NCI-H2227 (cell line): ENCODE measurements around the gene RANGAP1.
"Not testable (repeated sequence)": the region's sequence is repeated elsewhere in the genome, so short reads cannot be mapped to it uniquely, and the experiment has no call there.

ENCODE experiments used
- DNase-seq: peaks from one replicate; lab custom pipeline; 2025; ENCODE audit not compliant: unreplicated experiment; lab: John Stamatoyannopoulos, UW

Gene RANGAP1

DNA sequence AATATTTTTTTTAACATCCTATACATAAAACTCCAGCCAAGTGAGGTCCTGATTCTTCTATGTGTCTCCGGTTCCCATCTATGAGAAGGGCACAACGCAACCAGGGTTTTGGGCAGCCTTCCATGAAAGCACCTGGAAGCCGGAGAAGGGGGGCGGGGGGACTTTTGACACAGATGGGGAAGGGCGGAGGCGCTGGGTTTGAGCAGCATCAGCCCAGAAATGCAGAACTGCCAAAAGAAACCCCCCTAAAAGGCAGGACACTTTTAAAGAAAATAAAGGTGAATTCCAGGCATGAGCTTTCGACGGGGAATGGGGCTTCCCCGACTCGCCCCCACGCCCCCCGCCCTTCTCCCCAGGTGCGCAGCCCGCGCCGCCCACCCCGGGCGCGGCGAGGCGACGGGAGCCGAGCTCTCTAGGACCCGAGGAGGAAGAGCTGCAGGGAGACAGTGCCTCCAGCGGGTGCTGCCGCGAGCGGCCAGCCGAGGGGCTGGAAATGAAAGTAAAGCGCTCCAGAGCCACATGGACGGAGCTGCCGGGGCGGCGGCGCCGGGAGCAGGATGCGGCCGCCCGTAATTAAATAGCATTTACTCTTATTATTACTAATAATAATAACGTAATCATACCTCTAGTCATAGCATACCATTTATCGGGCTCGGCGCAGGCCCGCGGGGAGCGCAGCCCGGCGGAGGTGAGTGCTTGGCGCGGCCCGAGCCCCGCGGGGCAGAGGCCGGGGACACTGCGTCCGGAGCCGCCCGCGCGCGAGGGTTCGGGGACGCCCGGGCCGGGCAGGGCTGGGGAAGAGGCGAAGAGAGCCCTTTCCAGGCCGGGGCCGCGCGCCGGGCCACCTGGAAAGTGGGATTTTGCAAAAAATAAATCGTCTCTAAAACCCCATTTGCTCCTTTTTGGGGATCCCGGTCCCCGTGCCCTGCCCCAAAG lies 15.4 kb upstream of the RANGAP1 start, which contains the start of gene ZC3H7B:
Gene ZC3H7B, plus strand, starts transcription at position 441 of the 936 bp plus-strand sequence. CDS start 19,136 bp downstream, outside the sequence.
- DNase-seq = peak; percentile 79

DNA sequence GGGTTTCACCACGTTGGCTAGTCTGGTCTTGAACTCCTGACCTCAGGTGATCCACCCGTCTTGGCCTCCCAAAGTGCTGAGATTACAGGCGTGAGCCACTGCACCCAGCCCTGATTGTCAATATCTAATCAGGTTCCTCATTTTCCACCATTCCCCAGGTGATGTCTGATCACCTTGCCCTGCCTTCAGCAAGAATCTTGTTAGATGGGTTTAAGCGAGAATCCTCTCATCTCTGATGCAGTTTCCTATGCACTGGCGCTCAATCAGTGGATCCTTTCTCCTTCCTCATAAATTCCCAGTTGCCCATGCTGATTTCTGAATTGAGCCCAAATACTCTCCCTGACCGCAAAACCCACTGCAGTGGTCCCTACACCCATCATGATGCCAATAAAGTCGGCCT lies 14.7 kb upstream of the RANGAP1 start:
- no peak for DNase-seq

DNA sequence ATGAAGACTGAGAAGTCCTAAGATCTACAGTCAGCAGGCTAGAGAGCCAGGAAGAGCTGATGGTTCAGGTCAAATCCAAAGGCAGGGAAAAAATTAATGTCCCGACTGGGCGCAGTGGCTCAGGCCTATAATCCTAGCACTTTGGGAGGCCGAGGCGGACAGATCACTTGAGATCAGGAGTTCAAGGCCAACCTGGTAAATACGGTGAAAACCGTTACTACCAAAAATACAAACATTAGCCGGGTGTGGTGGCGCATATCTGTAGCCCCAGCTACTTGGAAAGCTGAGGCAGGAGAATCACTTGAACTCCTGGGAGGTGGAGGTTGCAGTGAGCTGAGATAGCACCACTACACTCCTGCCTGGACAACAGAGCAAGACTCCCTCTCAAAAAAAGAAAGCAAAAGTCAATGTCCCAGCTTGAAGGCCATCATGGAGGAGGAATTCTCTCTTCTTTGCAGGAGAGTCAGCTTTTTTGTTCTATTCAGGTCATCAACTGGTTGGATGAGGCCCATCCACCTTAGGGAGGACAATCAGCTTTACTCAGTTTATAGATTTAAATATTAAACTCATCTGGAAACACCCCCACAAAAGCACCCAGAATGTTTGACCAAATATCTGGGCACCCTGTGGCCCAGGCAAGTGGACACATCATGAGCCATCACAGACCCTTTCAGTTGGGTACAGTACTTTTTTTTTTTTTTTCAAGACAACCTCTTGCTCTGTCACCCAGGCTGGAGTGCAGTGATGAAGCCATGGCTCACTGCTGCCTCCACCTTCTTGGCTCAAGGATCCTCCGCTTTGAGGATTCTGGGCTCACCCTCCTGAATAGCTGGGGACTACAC lies 11.1 kb upstream of the RANGAP1 start:
- DNase-seq = no peak

DNA sequence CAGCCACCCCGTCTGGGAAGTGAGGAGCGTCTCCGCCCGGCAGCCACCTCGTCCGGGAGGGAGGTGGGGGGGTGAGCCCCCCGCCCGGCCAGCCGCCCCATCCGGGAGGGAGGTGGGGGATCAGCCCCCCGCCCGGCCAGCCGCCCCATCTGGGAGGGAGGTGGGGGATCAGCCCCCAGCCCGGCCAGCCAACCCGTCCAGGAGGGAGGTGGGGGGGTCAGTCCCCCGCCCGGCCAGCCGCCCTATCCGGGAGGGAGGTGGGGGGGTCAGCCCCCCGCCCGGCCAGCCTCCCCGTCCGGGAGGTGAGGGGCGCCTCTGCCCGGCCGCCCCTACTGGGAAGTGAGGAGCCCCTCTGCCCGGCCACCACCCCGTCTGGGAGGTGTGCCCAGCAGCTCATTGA lies 8.8 kb upstream of the RANGAP1 start:
- DNase-seq = not testable (repeated sequence)

DNA sequence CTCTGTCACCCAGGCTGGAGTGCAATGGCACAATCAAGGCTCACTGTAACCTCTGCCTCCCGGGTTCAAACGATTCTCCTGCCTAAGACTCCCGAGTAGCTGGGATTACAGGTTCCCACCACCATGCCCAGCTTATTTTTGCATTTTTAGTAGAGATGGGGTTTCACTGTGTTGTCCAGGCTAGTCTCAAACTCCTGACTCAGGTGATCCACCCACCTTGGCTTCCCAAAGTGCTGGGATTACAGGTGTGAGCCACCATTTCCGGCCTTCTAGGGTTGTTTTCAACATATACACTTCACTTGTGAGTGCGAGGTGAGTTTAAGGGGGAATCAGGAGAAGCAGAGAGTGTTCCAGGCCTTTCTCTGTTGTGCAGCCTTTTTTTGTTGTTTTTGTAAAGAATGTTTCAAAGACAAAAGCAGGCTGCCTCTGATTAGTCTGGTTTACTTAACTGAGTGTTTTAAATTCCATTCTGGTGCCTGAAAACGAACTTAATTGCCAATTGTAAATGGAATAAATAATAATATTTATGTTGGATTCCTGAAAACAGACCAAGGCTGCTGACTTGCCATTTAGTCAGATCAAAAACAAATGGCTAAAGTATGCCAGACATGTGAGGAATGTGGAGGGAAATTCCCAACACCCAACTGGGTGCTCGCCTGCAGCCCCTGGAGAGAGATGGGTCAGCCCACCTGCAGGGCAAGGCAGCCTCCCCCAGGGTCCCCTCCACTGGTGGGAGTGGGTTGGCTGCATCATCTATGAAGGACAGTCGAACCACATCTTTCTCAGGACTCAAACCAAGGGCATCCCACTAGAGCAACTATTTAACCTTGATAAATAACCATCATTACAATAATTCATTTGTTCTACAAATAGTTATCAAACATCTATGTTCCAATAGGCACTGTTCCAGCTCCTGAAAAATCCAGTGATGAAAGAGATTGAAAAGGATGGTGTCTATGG lies 4.6 kb upstream of the RANGAP1 start:
- no peak for DNase-seq

DNA sequence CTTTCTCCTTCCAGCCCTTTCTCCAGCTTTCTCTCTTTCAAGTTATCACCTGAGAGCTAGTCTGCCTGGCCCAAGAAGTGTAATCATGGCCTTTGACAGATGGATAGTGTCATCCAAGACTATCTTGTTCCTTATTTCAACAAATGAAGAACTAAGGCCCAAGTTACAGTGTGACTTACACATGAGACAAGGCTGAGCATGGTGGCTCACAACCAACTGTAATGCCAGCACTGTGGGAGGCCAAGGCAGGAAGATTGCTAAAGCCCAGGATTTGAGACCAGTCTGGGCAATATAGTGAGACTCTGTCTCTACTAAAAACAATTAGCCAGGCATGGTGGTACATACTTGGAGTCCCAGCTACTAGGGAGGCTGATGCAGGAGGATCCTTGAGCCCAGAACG lies 3.7 kb upstream of the RANGAP1 start:
- no peak for DNase-seq

DNA sequence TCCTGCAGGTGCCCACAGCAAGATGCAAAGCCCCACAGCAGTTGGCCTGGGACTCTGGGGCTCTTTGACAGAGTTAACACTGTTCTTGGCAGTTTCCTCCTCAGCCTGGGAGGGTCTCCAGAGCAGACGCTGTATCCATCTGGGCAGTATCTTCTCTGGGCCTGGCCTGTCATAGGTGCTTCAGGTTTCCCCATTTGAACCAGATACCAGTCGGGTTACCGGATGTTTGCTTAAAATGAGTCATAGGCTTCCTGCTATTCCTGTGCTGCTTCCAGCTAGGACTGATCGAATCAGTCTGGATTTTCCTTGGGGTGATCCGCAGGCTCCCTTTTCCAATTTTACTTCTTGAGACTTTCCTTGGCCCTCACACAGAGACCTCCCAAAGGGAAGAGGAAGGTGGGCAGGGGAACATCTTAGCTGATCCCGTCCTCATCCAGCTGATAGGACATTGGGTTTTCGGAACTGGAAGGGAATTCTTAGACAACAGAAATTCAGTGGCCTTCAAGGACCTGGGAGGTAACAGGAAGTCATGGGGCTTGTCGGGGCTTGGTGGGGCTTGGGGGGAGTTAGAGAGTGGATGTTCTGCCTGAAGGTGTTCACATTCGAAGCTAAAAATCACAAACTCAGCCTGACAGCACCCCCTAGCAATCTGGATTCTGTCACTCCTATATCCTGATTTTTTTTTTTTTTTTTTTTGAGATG lies 2.4 kb upstream of the RANGAP1 start:
- DNase-seq = no peak

DNA sequence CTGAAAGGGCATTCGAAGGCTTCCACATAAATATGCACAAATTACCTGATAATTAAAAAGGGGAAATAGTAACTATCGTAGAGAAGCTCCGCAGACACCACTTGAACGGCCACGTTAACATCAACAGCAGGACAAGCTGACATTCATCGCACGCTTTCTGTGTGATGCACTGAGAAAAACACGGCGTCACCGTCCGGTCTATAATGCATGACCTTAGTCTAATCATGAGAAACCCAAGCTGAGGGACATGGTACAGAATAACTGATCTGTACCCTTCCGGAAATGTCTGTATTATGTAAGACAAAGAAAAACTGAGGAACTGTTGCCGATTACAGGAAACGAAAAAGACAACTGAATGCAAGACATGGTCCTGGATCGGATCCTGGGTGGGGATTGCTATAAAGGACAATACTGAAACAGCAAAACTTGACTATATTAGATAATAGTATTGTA lies 678 bp upstream of the RANGAP1 start:
- DNase-seq = peak; percentile 54

DNA sequence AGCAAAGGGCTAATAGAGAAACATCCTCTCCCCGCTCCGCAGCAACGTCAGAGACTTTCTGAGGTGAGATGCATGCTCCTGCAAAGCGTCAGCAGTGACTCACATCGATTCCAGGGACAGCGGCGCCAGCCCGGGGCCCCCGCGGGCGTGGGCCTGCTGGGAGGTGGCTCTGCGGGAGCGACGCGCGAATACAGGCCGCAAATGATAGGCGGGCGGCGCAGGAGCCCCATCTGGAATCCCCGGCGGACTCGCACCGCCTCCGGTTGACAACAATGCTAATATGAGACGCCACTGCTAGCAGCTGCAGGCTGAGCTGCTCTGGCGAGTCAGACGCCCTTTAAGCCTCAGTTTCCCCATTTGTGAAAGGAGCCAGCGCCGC lies 557 bp downstream of the RANGAP1 start:
- peak; percentile 67 for DNase-seq

DNA sequence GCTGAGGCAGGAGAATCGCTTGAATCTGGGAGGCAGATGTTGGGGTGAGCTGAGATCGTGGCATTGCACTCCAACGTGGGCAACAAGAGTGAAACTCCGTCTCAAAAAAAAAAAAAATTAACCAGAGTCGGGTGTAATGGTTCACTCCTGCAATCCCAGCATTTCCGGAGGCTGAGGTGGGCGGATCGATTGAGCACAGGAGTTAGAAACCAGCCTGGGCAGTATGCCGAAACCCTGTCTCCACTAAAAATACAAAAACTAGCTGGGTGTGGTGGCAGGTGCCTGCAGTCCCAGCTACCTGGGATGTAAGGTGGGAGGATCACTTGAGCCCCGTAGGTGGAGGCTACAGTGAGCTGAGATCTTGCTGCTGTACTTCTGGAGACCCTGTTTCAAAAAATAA lies 1.5 kb downstream of the RANGAP1 start:
- no peak for DNase-seq

DNA sequence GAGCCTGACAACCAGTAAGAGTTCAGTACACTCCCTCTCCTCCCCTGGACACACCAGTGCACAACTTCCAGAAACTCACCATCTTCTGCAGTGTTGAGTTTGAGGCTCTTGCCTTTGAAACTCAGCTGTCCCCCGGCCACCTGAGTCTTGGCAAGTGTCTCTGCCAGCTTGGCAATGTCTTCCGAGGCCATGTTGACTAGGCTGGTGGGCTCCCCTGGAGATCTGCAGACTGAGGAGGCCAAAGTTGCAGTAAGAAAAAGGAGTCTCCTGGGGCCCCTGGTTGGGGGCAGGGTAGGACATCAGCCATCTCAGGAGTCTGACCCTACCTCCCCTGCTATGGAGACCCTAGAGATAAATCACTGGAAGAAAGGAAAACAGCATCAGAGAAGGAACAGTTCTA lies 5.1 kb downstream of the RANGAP1 start:
- no peak for DNase-seq

DNA sequence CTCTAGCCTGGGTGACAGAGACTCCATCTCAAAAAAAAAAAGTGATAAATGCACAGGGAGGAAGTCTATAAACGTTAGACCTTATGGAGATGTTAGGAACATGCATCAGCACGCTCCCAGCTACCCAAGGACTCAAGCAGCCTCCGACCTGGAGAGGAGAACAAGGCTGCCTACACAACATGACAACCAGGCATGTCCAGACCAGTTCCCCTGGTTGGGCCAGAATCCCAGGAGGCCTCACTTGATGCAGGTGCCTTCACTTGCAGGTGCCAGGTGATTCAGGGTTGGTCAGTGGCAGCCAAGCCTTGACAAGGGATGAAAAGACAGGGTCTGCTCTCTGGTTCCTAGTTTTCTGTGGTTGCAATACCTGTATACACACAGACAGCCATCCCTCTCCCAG lies 5.9 kb downstream of the RANGAP1 start:
- no peak for DNase-seq

DNA sequence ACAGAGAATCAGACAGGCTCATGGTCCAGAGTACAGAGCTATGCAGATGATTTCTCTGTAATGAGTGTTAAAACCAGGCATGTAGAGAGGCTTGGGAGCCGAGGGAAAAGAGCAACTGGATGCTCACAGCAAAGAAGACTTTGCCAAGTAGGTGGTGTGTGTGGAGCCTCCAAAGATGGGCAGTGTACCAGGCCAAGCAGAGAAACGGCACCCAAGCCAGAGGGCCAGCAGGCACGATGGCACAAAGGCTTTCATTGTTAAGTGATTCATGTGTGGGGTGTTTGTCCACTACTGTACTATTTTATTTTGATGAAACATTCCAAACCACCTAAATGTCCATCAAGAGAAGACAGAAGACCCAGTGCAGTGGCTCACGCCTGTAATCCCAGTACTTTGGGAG lies 11.1 kb downstream of the RANGAP1 start:
- no peak for DNase-seq

DNA sequence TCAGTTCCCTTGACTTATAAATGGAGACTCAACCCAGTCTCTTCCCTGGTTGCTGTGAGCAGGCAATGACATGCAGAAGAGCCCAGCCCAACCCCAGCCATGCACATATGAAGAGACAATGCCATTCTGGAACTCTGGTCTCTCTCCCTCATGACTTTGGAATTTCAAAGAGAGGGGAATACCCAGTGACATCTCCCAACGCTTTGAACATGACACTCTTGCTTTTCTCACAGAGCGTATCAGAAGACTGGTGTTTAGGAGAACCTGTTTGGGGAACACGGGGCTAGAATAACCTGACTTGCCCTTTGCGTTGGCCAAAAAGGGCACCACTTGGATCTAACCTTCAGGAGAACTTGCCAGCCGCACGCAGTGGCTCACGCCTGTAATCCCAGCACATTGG lies 12.9 kb downstream of the RANGAP1 start:
- DNase-seq = no peak

DNA sequence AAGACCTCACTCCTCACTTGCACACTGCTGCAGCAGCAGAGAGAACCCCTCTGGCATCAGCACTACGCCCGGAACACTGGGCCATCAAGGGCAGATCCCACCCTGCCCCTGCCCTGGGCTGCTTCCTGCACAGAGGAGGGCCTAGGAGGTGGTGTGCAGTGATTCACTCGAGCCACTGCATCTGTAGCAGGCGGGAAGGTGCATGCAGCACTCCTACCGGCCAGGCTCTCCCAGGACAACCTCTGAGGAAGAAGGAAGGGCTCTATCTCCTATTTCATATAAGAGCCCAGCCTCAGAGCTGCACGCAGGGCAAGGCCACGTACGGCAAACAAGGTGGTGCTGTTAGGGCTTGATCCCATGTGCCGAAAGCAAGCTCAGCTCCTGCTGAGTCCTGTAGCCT lies 14.2 kb downstream of the RANGAP1 start:
- no peak for DNase-seq

DNA sequence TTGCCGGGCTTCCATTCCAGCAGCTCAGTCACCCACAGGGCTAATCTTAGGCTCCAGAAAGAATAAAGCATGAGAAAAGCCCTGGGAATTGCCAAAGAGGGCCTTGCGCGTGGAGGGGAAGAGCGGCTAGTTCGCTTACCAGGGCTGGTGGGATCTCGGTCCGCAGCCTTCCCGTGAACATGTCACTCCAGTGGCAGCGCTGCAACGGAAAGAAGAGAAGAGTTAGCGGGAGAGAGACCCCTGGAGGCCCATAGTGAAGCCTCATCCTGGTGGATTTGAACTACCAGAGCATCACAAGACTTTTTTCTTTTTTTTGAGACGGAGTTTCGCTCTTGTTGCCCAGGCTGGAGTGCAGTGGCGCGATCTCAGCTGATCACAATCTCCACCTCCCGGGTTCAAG lies 18.0 kb downstream of the RANGAP1 start:
- DNase-seq = no peak

DNA sequence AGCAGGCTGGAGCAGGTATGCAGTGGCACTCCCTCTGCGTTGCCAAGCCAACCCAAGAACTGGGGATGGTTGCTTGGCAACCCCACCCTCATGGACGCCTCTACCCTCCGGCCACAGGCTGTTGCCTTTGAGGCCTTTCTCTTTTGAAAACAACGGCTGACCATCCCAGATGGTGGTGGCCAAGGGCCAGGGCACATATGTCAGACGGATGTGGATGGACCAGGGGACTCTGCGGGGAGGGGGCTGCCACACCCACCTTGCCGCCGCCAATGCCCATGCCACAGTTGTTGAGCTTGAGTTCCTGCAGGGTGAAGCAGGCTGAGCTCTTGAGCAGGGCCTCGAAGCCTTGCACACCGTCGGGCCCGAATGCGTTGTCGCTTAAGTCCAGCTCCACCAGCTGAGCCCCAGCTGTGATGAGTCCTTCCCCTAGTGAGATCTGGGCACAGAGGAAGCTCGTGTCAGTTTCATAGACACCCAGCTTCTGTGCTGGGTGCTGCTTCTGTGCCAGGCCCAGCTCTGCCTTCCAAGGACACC lies 21.5 kb downstream of the RANGAP1 start:
- no peak for DNase-seq

DNA sequence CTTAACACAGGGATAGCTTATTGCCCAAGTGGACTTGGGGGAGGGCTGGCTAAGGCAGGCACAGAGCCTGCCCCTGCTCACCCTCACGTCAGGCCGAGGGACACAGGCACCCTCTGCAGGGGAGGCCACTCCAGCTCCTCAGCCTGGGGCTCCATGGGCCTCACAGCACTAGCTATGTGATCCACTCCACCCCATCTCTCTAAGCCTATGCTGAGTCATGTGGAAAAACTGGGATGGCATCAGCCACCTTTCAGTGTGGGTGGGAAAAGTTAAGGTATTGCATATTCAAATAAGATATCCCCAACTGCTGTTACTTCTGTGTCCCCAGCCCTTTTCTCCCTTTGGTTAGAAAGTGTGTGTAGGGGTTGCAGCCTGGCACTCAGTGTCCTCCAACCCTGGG lies 22.3 kb downstream of the RANGAP1 start:
- no peak for DNase-seq

DNA sequence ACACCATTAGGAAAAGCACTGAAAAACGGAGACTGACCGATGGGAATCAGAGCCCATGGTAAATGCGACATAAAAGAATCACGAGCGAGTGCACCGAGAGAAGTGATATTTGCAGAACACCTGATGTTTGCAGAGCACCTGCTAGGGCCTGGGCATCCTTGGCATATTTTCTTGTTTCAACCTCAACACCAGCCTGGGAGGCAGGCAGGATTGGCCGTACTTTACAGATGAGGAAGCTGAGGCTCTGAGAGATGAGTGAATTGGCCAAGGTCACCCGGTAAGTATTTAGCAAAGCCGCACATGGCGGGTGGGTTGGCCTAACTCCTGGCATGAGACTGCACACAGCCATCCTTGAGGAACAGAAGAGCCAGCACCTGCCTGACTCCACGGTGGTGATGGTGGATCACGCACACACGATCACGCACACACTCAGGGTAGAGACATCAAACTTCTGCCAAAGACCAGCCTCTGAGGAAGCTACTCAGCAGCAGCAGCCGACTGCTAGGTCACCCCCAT lies 23.7 kb downstream of the RANGAP1 start:
- no peak for DNase-seq
